Neuron (in vitro differentiated cells): ENCODE data around the gene CCDC102B.

Experiments
- H2AFZ ChIP-seq: one replicate; pipeline ENCODE4 v1.6.1; 2013; ENCODE audit warnings: low read depth, mild to moderate bottlenecking, inconsistent platforms, low read length, moderate library complexity
- H3K27me3 ChIP-seq: one replicate; pipeline ENCODE4 v1.6.1; 2013; ENCODE audit warnings: low read length; ENCODE audit not compliant: insufficient read depth
- H3K36me3 ChIP-seq: one replicate; pipeline ENCODE4 v1.6.1; 2013; ENCODE audit warnings: low read length; ENCODE audit not compliant: insufficient read depth
- H3K4me1 ChIP-seq: one replicate; pipeline ENCODE4 v1.6.1; 2013; ENCODE audit warnings: low read length; ENCODE audit not compliant: insufficient read depth
- H3K4me3 ChIP-seq: 2 replicates; pipeline ENCODE4 v1.5.1; 2013; ENCODE audit warnings: mild to moderate bottlenecking, low read length, moderate library complexity
- H3K9me3 ChIP-seq: one replicate; pipeline ENCODE4 v1.6.1; 2013; ENCODE audit warnings: low read length

Gene CCDC102B

DNA sequence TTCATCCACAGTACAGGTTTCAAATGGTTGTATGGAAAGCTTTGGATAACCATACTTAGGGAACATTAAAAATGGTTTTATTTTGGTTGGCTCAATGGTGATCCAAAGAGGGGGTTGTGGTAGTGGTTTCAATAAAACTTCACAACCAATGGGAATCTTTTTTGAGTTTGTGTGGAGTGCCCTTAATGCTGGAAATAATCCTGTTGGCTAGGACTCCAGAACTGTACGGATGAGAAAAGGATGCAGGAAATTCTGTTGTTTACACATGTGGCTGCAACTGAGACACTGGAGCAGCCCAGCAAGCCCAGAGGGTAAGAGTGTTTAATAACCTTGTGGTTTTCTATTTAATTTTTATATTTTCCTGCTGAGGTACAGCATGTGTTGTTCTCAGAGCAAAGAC, at the start of gene CCDC102B:
TSS of gene CCDC102B (plus strand) at position 210 of the 400 bp plus-strand sequence. CDS start 38,684 bp downstream, outside the sequence.
- Histone ChIP-seq H3K4me3 (no peak within 1 kb of the TSS), H3K9me3 (no peaks in the 10 kb centered on the region), H3K36me3 (no peaks in the 10 kb centered on the region)

GRCh38 chr18:68757126-68757525, 40.8 kb upstream of the CCDC102B start:
- no peak overlapping the region for H2AFZ ChIP-seq
- H3K9me3 ChIP-seq: peaks cover 7% of the 10 kb centered on the region
- H3K4me1 ChIP-seq: no peaks in the 10 kb centered on the region

More for the DNA sequence above, at the start of gene CCDC102B:
- H3K4me1 ChIP-seq: peaks cover 13% of the 10 kb centered on the region
- no peaks in the 10 kb centered on the region for H3K27me3 ChIP-seq
- no peak within 1 kb of the TSS for H2AFZ ChIP-seq

DNA sequence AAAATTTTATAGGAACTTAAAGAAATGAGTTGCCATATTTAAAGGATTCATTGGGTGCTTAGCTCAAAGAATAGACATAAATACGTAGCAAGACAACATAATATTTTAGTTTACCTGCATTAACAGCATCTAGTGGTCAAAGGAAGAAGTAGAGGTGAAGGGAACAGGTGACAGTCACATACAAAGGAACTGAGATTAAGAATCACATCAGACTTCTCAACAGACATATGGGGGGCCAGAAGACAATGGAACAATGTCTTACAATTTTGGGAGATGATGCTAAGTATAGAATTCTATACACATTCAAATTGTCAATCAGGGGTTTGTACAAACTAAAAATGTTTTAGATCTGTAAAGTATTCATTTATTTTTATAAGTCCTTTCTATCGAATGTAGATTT, 38.6 kb upstream of the CCDC102B start:
- H3K4me3 ChIP-seq: no peak overlapping the region
- H3K27me3 ChIP-seq: no peaks in the 10 kb centered on the region
- no peak overlapping the region for H2AFZ ChIP-seq
- H3K9me3 ChIP-seq: peaks cover 6% of the 10 kb centered on the region
- no peaks in the 10 kb centered on the region for H3K36me3 ChIP-seq
- peaks cover 4% of the 10 kb centered on the region for H3K4me1 ChIP-seq

More at GRCh38 chr18:68757126-68757525, 40.8 kb upstream of the CCDC102B start:
- Histone ChIP-seq H3K36me3 (no peaks in the 10 kb centered on the region), H3K4me3 (no peak overlapping the region), H3K27me3 (no peaks in the 10 kb centered on the region)

DNA sequence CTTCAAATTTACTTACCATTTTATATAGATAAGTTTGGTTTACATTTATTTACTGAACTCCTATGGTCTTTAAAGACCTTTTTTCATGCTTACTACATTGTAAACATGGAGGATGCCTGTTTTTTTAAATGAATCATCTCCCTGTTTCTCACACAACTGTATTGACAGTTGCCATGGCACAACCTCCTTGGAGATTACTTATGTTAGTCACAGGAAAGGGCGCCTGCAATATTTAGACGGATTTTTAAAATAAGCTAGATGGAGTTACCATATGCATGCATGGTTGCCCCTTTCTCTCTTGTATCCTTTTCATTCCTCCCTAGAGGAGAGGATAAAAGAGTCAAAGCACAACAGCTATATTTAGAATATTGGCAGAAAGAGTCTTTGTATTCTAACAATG, 34.8 kb upstream of the CCDC102B start:
- Histone ChIP-seq H3K9me3 (peaks cover 2% of the 10 kb centered on the region), H3K36me3 (no peaks in the 10 kb centered on the region), H2AFZ (no peak overlapping the region), H3K27me3 (no peaks in the 10 kb centered on the region), H3K4me3 (no peak overlapping the region), H3K4me1 (peaks cover 4% of the 10 kb centered on the region)

DNA sequence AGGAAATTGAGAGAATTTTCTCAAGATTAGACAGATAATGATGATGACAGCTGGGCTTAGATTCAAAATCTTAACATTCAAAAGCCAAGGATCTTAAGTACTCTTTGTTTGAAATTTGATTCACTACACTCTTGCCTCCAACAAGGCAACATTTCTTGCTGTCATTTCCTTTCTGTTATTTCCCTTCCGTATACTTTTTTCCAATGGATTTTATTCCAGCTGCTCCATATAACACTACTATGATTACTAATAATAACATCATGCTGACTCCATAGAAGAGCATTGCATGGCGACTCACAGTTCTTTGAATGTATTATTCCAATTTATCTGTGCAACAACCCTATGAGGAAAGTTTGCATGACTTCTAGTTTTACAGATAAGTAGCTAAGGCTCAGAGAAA, 33.9 kb upstream of the CCDC102B start:
- Histone ChIP-seq H3K27me3 (no peaks in the 10 kb centered on the region), H3K4me3 (no peak overlapping the region), H3K36me3 (no peaks in the 10 kb centered on the region), H3K9me3 (peaks cover 2% of the 10 kb centered on the region), H2AFZ (no peak overlapping the region), H3K4me1 (peaks cover 4% of the 10 kb centered on the region)

DNA sequence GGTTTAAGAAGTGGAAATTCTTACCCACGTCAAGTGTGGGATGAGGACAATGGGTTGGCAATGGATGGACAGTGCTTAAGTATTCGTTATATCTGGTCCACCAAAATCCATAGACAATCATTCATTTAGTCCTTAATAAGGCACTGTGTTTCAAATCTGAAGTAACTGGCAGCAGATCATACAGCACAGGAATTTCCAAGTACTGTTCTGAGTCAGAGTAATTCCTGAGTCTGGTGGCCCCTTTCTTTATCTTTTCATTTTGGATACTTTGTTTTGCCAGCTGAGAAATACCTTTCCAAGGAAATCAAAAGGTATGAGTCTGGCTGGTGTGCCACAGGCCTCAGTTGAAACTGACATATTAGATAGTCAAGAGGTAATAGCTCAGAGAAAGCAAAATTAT, 31.4 kb upstream of the CCDC102B start:
- Histone ChIP-seq H3K4me1 (peaks cover 4% of the 10 kb centered on the region), H3K27me3 (no peaks in the 10 kb centered on the region), H2AFZ (no peak overlapping the region)

GRCh38 chr18:68769461-68769860, 28.4 kb upstream of the CCDC102B start:
- Histone ChIP-seq H3K27me3 (no peaks in the 10 kb centered on the region), H3K36me3 (no peaks in the 10 kb centered on the region), H3K9me3 (no peaks in the 10 kb centered on the region), H3K4me1 (no peaks in the 10 kb centered on the region), H3K4me3 (no peak overlapping the region), H2AFZ (no peak overlapping the region)

More for the DNA sequence above, 31.4 kb upstream of the CCDC102B start:
- Histone ChIP-seq H3K9me3 (no peaks in the 10 kb centered on the region), H3K4me3 (no peak overlapping the region), H3K36me3 (no peaks in the 10 kb centered on the region)

DNA sequence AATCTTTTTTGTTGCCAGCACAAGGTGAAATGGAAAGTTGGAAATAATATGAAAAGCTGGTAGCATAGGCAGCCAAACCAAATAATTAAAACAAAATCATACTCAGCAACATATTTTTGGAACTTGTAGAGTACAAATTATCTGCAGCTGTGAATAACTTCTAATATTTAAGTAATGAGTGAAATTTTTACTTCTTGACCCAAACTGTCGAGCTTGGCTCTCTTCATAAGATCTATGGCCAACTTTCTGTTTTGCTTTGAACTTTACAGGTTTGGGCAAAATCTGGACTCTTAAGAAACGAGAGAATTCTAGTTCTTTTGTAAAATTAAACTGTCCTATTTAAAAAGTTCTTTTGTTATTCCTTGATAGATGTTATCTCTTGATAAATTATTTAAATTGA, 25.6 kb upstream of the CCDC102B start:
- H3K27me3 ChIP-seq: no peaks in the 10 kb centered on the region
- H3K4me3 ChIP-seq: no peak overlapping the region
- H3K4me1 ChIP-seq: no peaks in the 10 kb centered on the region
- no peak overlapping the region for H2AFZ ChIP-seq
- no peaks in the 10 kb centered on the region for H3K9me3 ChIP-seq
- no peaks in the 10 kb centered on the region for H3K36me3 ChIP-seq

- Histone ChIP-seq H3K27me3 (no peaks in the 10 kb centered on the region), H3K9me3 (no peaks in the 10 kb centered on the region), H3K36me3 (no peaks in the 10 kb centered on the region), H3K4me1 (no peaks in the 10 kb centered on the region), H3K4me3 (no peak overlapping the region), H2AFZ (no peak overlapping the region)
These were observed 19.5 kb upstream of the CCDC102B start for GRCh38 chr18:68778280-68778886.

DNA sequence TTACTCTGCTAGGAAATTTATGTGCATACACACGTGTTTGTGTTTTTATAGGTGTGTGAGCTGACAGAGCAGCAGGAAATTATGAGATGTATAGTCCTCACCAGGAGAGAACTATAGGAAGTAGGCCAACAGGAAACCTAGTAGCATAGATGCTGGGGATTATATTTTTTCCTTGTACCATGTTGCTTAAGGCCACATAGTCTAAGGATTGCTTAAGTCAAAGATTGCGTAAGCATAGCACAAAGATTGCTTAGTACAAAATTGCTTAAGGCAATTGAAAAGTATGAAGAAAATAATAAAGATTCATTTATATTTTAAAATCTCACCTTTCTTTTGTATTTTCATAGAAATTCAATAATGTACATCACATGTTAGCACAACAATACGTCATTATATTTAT, 18.7 kb upstream of the CCDC102B start:
- Histone ChIP-seq H3K9me3 (no peaks in the 10 kb centered on the region), H3K27me3 (no peaks in the 10 kb centered on the region), H3K4me1 (no peaks in the 10 kb centered on the region), H3K36me3 (no peaks in the 10 kb centered on the region), H3K4me3 (no peak overlapping the region), H2AFZ (no peak overlapping the region)

DNA sequence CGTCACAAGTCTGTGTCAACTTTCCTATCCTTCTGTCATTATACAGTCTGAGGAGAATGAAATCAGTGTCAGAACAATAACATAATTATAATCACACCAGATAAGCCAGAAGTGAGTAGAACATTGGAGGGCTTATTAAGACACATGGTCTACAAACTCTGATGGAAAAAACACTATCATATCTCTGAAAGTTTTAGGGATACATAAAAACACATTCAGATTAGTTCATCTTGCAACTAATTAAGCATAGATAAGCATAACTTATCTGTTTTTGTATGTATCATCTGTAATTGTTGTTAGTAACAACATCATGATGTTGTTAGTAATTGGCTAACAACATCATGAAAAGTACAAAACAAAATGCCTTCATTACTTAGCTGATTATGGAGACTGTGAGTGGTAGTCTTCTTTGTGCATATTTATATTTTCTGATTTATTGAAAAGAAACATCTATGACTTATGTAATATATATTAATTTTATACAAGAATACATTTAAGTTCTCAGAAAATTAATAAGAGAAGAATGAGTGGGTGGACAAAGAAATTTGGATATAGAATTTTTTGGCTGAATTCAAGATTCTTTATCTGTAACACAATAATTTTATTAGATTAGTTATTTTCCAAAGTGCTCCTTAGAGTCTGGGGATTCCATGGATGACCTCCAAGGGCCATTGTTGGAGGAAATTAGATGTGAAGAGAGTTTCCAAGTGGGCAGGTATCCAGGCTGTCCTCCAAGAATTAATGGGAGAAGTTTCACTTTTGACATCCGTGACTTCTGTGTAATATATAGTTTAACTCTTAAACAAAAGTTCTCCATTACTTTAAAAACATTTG, 16.9 kb upstream of the CCDC102B start:
- Histone ChIP-seq H3K4me3 (no peak overlapping the region), H3K4me1 (no peaks in the 10 kb centered on the region), H3K9me3 (no peaks in the 10 kb centered on the region), H2AFZ (no peak overlapping the region), H3K36me3 (no peaks in the 10 kb centered on the region), H3K27me3 (no peaks in the 10 kb centered on the region)

DNA sequence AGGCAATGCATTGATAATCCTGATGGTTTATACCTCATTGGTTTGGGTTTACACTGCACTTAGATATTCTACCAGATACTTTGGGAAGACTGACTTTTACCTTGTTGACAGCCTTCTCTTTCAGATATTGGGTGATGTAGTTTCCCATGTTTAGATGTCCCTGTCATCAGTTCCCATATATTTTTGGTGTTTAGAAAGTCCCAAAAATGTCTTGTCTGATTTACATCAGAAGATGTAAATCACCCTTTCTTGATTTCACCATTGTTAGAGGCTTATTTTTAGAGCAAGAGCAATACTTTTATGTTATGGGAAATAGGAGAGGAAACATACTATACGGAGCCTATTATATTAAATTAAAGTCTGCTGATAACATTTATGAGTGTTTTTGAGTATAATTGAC, 14.4 kb upstream of the CCDC102B start:
- H3K36me3 ChIP-seq: no peaks in the 10 kb centered on the region
- no peak overlapping the region for H3K4me3 ChIP-seq
- no peaks in the 10 kb centered on the region for H3K27me3 ChIP-seq
- H3K4me1 ChIP-seq: no peaks in the 10 kb centered on the region
- H2AFZ ChIP-seq: no peak overlapping the region
- no peaks in the 10 kb centered on the region for H3K9me3 ChIP-seq

DNA sequence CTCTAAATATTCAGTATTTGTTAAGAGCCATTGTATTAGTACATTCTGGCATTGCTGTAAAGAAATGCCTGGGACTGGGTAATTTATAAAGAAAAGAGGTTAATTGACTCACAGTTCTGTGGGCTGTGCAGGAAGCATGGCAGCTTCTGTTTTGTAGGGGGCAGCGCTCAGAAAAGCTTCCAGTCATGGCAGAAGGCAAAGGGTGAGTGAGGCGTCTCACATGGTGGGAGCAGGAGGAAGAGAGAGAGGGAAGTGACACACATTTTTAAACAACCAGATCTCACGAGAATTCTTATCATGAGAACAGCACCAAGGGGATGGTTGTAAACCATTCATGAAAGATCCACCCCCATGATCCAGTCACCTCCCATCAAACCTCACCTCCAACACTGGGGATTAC, 13.8 kb upstream of the CCDC102B start:
- Histone ChIP-seq H3K27me3 (no peaks in the 10 kb centered on the region), H3K4me1 (no peaks in the 10 kb centered on the region), H2AFZ (no peak overlapping the region), H3K36me3 (no peaks in the 10 kb centered on the region), H3K4me3 (no peak overlapping the region), H3K9me3 (no peaks in the 10 kb centered on the region)
